WI38 (cell line): ENCODE measurements around the gene CLCA1.
"Not testable (repeated sequence)": the region's sequence is repeated elsewhere in the genome, so short reads cannot be mapped to it uniquely, and the experiment has no call there.

Experiments
- H3K4me3 ChIP-seq: 2 replicates; pipeline ENCODE4 v1.5.1; 2011; ENCODE audit warnings: low read depth, mild to moderate bottlenecking, control low read depth, low read length
- CTCF ChIP-seq: IDR thresholded peaks from 2 replicates; pipeline ENCODE4 v1.5.1; 2012; ENCODE audit warnings: low read depth, mild to moderate bottlenecking, control low read depth, low read length

Gene CLCA1

DNA sequence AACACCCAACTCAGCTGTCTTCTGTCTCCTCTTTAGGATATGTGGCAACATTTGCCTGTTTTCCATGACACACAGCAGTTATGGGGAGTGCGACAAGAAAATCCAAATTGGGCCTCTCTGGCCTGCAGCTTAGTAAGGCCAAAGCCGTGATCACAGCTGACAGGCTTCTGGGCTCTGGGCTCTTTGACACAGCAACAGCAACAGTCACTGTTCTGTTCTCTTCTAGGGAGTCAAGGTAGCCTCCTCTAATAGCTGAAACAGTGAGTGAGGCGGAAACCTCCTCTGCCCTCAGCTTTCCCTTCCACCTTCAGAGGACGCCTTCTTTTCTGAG lies 19.0 kb downstream of the CLCA1 start:
- H3K4me3 ChIP-seq, result no peak overlapping the region
- TF ChIP-seq CTCF, result no peak

DNA sequence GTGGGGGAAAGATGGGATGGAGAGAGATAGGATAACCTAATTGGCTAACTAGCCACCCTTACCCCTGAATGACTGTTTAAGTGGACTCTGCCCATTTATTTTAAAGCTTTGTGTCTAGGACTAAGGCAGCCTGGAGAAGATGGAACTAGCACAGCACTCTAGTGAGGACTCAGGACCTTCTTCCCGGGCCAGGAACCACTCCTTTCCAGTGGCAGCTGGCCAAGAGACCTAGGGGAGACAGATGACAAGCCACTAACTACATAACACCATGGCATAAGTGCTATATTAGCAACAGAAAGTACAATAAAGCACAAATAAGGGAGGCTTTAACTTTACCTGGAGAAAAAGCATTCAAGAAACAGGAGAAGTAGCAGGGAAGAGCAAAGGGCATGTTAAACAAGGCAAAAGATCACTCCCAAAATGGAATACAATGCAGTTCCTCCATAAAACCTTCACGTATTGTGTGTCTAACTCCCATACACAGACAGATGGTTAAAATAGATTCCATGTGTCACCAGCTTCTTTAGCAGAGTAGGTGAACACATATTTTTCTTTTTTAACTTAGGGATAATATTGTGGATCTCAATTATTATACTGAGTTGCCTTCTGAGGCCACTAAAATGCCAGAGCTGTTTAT lies 20.6 kb downstream of the CLCA1 start:
- TF ChIP-seq CTCF, result no peak
- H3K4me3 ChIP-seq, result no peak overlapping the region

- TF ChIP-seq CTCF, result no peak
- H3K4me3 ChIP-seq, result no peak overlapping the region
These were observed 22.6 kb downstream of the CLCA1 start for GRCh38 chr1:86491171-86491950.

GRCh38 chr1:86498281-86498680 lies 29.6 kb downstream of the CLCA1 start:
- no peak overlapping the region for H3K4me3 ChIP-seq
- TF ChIP-seq CTCF, result no peak

GRCh38 chr1:86499987-86500593 lies 31.4 kb downstream of the CLCA1 start:
- TF ChIP-seq CTCF, result peak; percentile 49; the same call in 1 of the 2 replicates
- no peak overlapping the region for H3K4me3 ChIP-seq

DNA sequence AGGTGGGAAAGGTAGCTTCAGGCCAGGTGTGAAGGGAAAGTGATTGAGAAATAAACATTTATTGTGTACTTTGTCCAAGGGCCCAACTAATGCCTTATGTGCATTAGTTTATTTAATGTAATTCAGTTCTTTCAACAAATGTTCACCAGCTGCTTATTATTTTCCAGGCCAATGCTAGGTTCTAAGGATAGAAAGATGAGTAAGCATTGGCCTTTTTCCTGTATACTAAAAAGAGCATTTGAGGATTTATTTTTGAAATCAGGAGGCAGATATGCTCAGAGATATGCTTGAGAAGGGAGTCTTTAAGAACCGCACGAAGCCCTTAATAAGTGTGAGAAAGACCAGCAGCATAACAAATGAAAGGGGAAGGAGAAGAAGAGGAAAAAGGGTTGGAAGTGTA lies 32.0 kb downstream of the CLCA1 start:
- H3K4me3 ChIP-seq, result no peak overlapping the region
- no peak for TF ChIP-seq CTCF

- 0 out of 2 replicates have a peak, but pooled peaks have one; percentile 18 for TF ChIP-seq CTCF
- not testable (repeated sequence) for H3K4me3 ChIP-seq
These were observed 33.5 kb downstream of the CLCA1 start for GRCh38 chr1:86502125-86502646.
